HepG2 (cell line): ENCODE measurements around the gene SEMA3B. TPM values are rescaled to one million over a fixed set of nuclear protein-coding genes. Genes with fewer than 3 reads are reported as not detected.

Experiments
- ARNTL ChIP-seq: sonication (generic); formaldehyde crosslinking; IDR thresholded peaks from 2 replicates; pipeline ENCODE4 v1.4.0; 2020; ENCODE audit warnings: mild to moderate bottlenecking, missing genetic modification reagents
- BHLHE40 ChIP-seq: IDR thresholded peaks from 2 replicates; pipeline ENCODE4 v1.6.1; 2011; ENCODE audit warnings: low read length, improper control_type of control experiment
- ETV5 ChIP-seq: IDR thresholded peaks from 2 replicates; pipeline ENCODE4 v1.6.1; 2018; ENCODE audit warnings: missing biosample characterization, missing genetic modification reagents, inconsistent platforms, borderline replicate concordance
- KDM1A ChIP-seq: IDR thresholded peaks from 2 replicates; pipeline ENCODE4 v1.6.1; 2016; ENCODE audit warnings: missing compliant biosample characterization
- KLF12 ChIP-seq: sonication (generic); formaldehyde crosslinking; IDR thresholded peaks from 2 replicates; pipeline ENCODE4 v1.4.0; 2020; ENCODE audit warnings: missing genetic modification reagents, borderline replicate concordance
- NCOA2 ChIP-seq: sonication (generic); formaldehyde crosslinking; IDR thresholded peaks from 2 replicates; pipeline ENCODE4 v1.8.0; 2022; ENCODE audit warnings: inconsistent platforms
- SOX5 ChIP-seq: IDR thresholded peaks from 2 replicates; pipeline ENCODE4 v1.6.1; 2016; ENCODE audit warnings: borderline replicate concordance
- YEATS2 ChIP-seq: sonication (generic); formaldehyde crosslinking; IDR thresholded peaks from 2 replicates; pipeline ENCODE4 v1.4.0; 2020; ENCODE audit warnings: missing genetic modification reagents, borderline replicate concordance
- ZNF713 ChIP-seq: sonication (generic); formaldehyde crosslinking; IDR thresholded peaks from 2 replicates; pipeline ENCODE4 v1.4.0; 2020; ENCODE audit warnings: mild to moderate bottlenecking, missing genetic modification reagents
- ZNF782 ChIP-seq: sonication (generic); formaldehyde crosslinking; IDR thresholded peaks from 2 replicates; pipeline ENCODE4 v1.4.0; 2020; ENCODE audit warnings: missing genetic modification reagents, mild to moderate bottlenecking, borderline replicate concordance
- ZSCAN25 ChIP-seq: sonication (generic); formaldehyde crosslinking; IDR thresholded peaks from 2 replicates; pipeline ENCODE4 v1.8.0; 2022; ENCODE audit warnings: mild to moderate bottlenecking, missing genetic modification reagents
- polyA plus RNA-seq, 8 experiments: library from polyadenylated mRNA; depleted of rRNA in 3 of 8; stranded (reverse) in 7 of 8; unstranded in 1 of 8; fragments of >200 nt; fragmentation: Illumina TruSeq in 4 of 8; extraction: Trizol in 4 of 8; gene quantifications; 2 replicates each; pipeline versions ENCODE4 v1.2.1 to v1.2.3, GENCODE V29; 2011 to 2016; ENCODE audit warnings: low read depth in 4 of 8, missing spikeins in 1 of 8, mixed read lengths in 1 of 8; ENCODE audit not compliant: insufficient read depth in 1 of 8
- total RNA-seq, 5 experiments: library from RNA; depleted of rRNA; stranded (reverse); fragments of >200 nt; fragmentation: Illumina TruSeq; extraction: Trizol; gene quantifications; 2 replicates each; pipeline ENCODE4 v1.2.3, GENCODE V29; 2016; ENCODE audit warnings: low read depth in 1 of 5
- TF ChIP-seq, protein P1 (sequence below): sonication (generic); formaldehyde crosslinking; conservative IDR thresholded peaks from 2 replicates; pipeline ENCODE4 v1.8.0; 2022; ENCODE audit warnings: mild to moderate bottlenecking, moderate library complexity, missing genetic modification reagents
- TF ChIP-seq, protein P2 (sequence below): sonication (generic); formaldehyde crosslinking; IDR thresholded peaks from 2 replicates; pipeline ENCODE4 v1.5.0; 2020; ENCODE audit warnings: mild to moderate bottlenecking, missing genetic modification reagents
- TF ChIP-seq, protein P3 (sequence below): sonication (generic); formaldehyde crosslinking; IDR thresholded peaks from 2 replicates; pipeline ENCODE4 v1.4.0; 2020; ENCODE audit warnings: missing genetic modification reagents
- TF ChIP-seq, protein P4 (sequence below), 2 experiments: sonication (generic) in 1 of 2; formaldehyde crosslinking in 1 of 2; IDR thresholded peaks; 2 replicates each; pipeline versions ENCODE4 v1.4.0 to v1.6.1; 2016 to 2020; ENCODE audit warnings: borderline replicate concordance in 1 of 2, low read depth in 1 of 2, mild to moderate bottlenecking in 1 of 2, missing genetic modification reagents in 1 of 2
- TF ChIP-seq, protein P5 (sequence below): IDR thresholded peaks from 2 replicates; pipeline ENCODE4 v1.6.1; 2012; ENCODE audit warnings: low read depth, low read length, improper control_type of control experiment

The SEMA3B gene
- total and polyA plus RNA-seq, 2 of the 13 experiments (the other 11 are each of a cell fraction or from before 2014, with no cell fraction given) = 93.2 to 158 TPM

DNA sequence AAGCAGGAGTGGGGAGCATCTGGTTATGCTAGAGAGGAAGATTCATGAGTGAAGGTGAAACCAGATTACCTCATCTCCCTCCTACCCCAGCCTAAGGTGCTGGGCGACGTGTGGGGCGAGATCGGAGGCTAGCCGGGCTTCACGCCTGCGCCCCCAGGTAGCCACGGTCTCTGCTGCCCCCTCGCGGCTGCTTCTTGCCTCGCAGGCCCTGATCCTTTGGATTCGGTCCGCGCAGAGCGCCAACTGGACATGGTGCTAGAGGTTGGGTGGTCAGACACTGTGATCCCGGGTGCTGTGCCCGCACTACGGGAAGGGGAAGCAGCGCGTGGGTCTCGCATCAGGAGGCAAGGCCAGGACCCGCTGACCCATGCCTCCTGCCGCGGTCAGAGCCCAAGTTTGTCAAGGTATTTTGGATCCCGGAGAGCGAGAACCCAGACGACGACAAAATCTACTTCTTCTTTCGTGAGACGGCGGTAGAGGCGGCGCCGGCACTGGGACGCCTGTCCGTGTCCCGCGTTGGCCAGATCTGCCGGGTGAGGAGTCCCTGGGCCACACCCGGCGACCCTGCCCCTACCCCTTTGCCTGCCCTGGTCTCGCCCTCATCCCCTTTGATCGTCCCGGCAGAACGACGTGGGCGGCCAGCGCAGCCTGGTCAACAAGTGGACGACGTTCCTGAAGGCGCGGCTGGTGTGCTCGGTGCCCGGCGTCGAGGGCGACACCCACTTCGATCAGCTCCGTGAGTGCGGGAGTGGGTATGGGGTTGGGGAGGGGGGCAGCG lies 4.2 kb downstream of the SEMA3B start (continued):
- TF ChIP-seq, protein P1, sequence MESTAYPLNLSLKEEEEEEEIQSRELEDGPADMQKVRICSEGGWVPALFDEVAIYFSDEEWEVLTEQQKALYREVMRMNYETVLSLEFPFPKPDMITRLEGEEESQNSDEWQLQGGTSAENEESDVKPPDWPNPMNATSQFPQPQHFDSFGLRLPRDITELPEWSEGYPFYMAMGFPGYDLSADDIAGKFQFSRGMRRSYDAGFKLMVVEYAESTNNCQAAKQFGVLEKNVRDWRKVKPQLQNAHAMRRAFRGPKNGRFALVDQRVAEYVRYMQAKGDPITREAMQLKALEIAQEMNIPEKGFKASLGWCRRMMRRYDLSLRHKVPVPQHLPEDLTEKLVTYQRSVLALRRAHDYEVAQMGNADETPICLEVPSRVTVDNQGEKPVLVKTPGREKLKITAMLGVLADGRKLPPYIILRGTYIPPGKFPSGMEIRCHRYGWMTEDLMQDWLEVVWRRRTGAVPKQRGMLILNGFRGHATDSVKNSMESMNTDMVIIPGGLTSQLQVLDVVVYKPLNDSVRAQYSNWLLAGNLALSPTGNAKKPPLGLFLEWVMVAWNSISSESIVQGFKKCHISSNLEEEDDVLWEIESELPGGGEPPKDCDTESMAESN (CRISPR knock-in tag) = 0 out of 2 replicates have a peak, but pooled peaks have one; percentile 49
- TF ChIP-seq, protein P2, sequence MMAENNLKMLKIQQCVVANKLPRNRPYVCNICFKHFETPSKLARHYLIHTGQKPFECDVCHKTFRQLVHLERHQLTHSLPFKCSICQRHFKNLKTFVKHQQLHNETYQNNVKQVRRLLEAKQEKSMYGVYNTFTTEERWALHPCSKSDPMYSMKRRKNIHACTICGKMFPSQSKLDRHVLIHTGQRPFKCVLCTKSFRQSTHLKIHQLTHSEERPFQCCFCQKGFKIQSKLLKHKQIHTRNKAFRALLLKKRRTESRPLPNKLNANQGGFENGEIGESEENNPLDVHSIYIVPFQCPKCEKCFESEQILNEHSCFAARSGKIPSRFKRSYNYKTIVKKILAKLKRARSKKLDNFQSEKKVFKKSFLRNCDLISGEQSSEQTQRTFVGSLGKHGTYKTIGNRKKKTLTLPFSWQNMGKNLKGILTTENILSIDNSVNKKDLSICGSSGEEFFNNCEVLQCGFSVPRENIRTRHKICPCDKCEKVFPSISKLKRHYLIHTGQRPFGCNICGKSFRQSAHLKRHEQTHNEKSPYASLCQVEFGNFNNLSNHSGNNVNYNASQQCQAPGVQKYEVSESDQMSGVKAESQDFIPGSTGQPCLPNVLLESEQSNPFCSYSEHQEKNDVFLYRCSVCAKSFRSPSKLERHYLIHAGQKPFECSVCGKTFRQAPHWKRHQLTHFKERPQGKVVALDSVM (CRISPR knock-in tag) = peak; percentile 56; the same call in 1 of the 2 replicates
- TF ChIP-seq KDM1A = no peak
- 0 out of 2 replicates have a peak, but pooled peaks have one; percentile 21 for TF ChIP-seq SOX5 (CRISPR knock-in tag)
- TF ChIP-seq BHLHE40 = 0 out of 2 replicates have a peak, but pooled peaks have one; percentile 23
- TF ChIP-seq, protein P3, sequence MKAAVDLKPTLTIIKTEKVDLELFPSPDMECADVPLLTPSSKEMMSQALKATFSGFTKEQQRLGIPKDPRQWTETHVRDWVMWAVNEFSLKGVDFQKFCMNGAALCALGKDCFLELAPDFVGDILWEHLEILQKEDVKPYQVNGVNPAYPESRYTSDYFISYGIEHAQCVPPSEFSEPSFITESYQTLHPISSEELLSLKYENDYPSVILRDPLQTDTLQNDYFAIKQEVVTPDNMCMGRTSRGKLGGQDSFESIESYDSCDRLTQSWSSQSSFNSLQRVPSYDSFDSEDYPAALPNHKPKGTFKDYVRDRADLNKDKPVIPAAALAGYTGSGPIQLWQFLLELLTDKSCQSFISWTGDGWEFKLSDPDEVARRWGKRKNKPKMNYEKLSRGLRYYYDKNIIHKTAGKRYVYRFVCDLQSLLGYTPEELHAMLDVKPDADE (CRISPR knock-in tag) = no peak
- TF ChIP-seq ARNTL = no peak
- TF ChIP-seq ZSCAN25 (CRISPR knock-in tag) = peak; percentile 81
- TF ChIP-seq, protein P4, sequence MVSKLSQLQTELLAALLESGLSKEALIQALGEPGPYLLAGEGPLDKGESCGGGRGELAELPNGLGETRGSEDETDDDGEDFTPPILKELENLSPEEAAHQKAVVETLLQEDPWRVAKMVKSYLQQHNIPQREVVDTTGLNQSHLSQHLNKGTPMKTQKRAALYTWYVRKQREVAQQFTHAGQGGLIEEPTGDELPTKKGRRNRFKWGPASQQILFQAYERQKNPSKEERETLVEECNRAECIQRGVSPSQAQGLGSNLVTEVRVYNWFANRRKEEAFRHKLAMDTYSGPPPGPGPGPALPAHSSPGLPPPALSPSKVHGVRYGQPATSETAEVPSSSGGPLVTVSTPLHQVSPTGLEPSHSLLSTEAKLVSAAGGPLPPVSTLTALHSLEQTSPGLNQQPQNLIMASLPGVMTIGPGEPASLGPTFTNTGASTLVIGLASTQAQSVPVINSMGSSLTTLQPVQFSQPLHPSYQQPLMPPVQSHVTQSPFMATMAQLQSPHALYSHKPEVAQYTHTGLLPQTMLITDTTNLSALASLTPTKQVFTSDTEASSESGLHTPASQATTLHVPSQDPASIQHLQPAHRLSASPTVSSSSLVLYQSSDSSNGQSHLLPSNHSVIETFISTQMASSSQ (IDR thresholded peaks at IDR 0.05; ENCODE audit: low read depth) = no peak
- TF ChIP-seq, protein P4 (CRISPR knock-in tag; IDR thresholded peaks at IDR 0.05; ENCODE audit: borderline replicate concordance) = no peak
- peak; percentile 40; the same call in 1 of the 2 replicates for TF ChIP-seq NCOA2 (CRISPR knock-in tag)
- peak; percentile 82; the same call in 1 of the 2 replicates for TF ChIP-seq ZNF713 (CRISPR knock-in tag)
- TF ChIP-seq KLF12 (CRISPR knock-in tag) = no peak
- TF ChIP-seq, protein P5, sequence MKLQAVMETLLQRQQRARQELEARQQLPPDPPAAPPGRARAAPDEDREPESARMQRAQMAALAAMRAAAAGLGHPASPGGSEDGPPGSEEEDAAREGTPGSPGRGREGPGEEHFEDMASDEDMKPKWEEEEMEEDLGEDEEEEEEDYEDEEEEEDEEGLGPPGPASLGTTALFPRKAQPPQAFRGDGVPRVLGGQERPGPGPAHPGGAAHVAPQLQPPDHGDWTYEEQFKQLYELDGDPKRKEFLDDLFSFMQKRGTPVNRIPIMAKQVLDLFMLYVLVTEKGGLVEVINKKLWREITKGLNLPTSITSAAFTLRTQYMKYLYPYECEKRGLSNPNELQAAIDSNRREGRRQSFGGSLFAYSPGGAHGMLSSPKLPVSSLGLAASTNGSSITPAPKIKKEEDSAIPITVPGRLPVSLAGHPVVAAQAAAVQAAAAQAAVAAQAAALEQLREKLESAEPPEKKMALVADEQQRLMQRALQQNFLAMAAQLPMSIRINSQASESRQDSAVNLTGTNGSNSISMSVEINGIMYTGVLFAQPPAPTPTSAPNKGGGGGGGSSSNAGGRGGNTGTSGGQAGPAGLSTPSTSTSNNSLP = no peak
- TF ChIP-seq ZNF782 (CRISPR knock-in tag) = no peak
- TF ChIP-seq YEATS2 (CRISPR knock-in tag) = peak; percentile 66
- peak; percentile 40; the same call in 1 of the 2 replicates for TF ChIP-seq ETV5 (CRISPR knock-in tag)
